GM12891 (cell line): ENCODE results near the gene REL.

ENCODE experiments used
- POLR2A ChIP-seq: IDR thresholded peaks from 2 replicates; pipeline ENCODE4 v1.6.1; 2011; ENCODE audit warnings: low read depth, low read length, control low read depth
- POLR2AphosphoS5 ChIP-seq: IDR thresholded peaks from 2 replicates; pipeline ENCODE4 v1.6.1; 2011; ENCODE audit warnings: low read depth, low read length, control low read depth
- POU2F2 ChIP-seq: IDR thresholded peaks from 2 replicates; pipeline ENCODE4 v1.6.1; 2011; ENCODE audit warnings: low read depth, mild to moderate bottlenecking, control low read depth, low read length, moderate library complexity
- SPI1 ChIP-seq: IDR thresholded peaks from 2 replicates; pipeline ENCODE4 v1.6.1; 2011; ENCODE audit warnings: low read depth, low read length, control low read depth
- TAF1 ChIP-seq: IDR thresholded peaks from 2 replicates; pipeline ENCODE4 v1.6.1; 2011; ENCODE audit warnings: low read depth, low read length, control low read depth

- TF ChIP-seq POLR2A = no peak
- no peak for TF ChIP-seq POLR2AphosphoS5
- no peak for TF ChIP-seq SPI1
- TF ChIP-seq POU2F2 = no peak
- no peak for TF ChIP-seq TAF1
Observed at GRCh38 chr2:60885683-60886082, 4.3 kb downstream of the REL start.
